ENCODE measurements around the gene TBL2. TPM values are rescaled to one million over a fixed set of nuclear protein-coding genes. Genes with fewer than 3 reads are reported as not detected.
A peak's percentile ranks its signal among the peaks of the same experiment; 100 is the strongest.
"Not testable (repeated sequence)": the region's sequence is repeated elsewhere in the genome, so short reads cannot be mapped to it uniquely, and the experiment has no call there.

TBL2 gene
- total RNA-seq, 1 experiment from 2014 or later: 62.8 TPM

GRCh38 chr7:73569042-73569608 lies 9.3 kb downstream of the TBL2 start:
- Histone ChIP-seq H3K79me2 (ENCODE audit: low read length) (no peaks in the 10 kb centered on the region), H3K36me3 (ENCODE audit: low read depth, low read length) (peaks cover 35% of the 10 kb centered on the region), H2AFZ (ENCODE audit: low read length) (no peak overlapping the region), H3F3A (ENCODE audit: low read length, unreplicated experiment) (no peaks in the 10 kb centered on the region), H4K20me1 (ENCODE audit: low read length) (no peaks in the 10 kb centered on the region), H3K9ac (ENCODE audit: low read length) (no peak overlapping the region), H3K4me1 (ENCODE audit: insufficient read depth, low read length) (no peaks in the 10 kb centered on the region), H3K4me2 (ENCODE audit: low read length) (no peak overlapping the region), H3K9me2 (replicated peaks; ENCODE audit: low read length) (no peaks in the 10 kb centered on the region), H3K27me3 (ENCODE audit: low read length) (no peaks in the 10 kb centered on the region), H3K9me3 (ENCODE audit: low read length) (no peaks in the 10 kb centered on the region), H3K4me3 (ENCODE audit: low read length) (no peak overlapping the region), H3K27ac (ENCODE audit: low read length) (no peak overlapping the region)
- intact Hi-C loops (cut with micrococcal nuclease): no loop called here
- ChIA-PET CTCF (no interaction called here), POLR2A (ENCODE audit: unreplicated experiment) (no interaction called here)
- BruUV-seq (replicated peaks): no TSS peak
- no peak for DNase-seq
- TF ChIP-seq CTCF (conservative IDR thresholded peaks at IDR 0.05; ENCODE audit: low read depth, low read length) (no peak), EZH2 (IDR thresholded peaks at IDR 0.05; ENCODE audit: low read length, unreplicated experiment) (no peak), EZH2phosphoT487 (IDR thresholded peaks at IDR 0.05; ENCODE audit: borderline replicate concordance, low read length) (no peak)
- no peak for ATAC-seq

- H3K9me3 ChIP-seq (ENCODE audit: low read length): no peaks in the 10 kb centered on the region
- ATAC-seq: peak; percentile 27
- no peak overlapping the region for H3K4me2 ChIP-seq (ENCODE audit: low read length)
- no peak overlapping the region for H3K9ac ChIP-seq (ENCODE audit: low read length)
- no peaks in the 10 kb centered on the region for H3K79me2 ChIP-seq (ENCODE audit: low read length)
- H2AFZ ChIP-seq (ENCODE audit: low read length): no peak overlapping the region
- no peaks in the 10 kb centered on the region for H3K9me2 ChIP-seq (replicated peaks; ENCODE audit: low read length)
- no peaks in the 10 kb centered on the region for H3F3A ChIP-seq (ENCODE audit: low read length, unreplicated experiment)
- peaks cover 24% of the 10 kb centered on the region; the same call in 1 of the 2 replicates for H3K36me3 ChIP-seq (ENCODE audit: low read depth, low read length)
- H3K27me3 ChIP-seq (ENCODE audit: low read length): no peaks in the 10 kb centered on the region
- POLR2A ChIA-PET (ENCODE audit: unreplicated experiment): no interaction called here
- H3K27ac ChIP-seq (ENCODE audit: low read length): no peak overlapping the region
- TF ChIP-seq EZH2phosphoT487 (IDR thresholded peaks at IDR 0.05; ENCODE audit: borderline replicate concordance, low read length) (no peak), EZH2 (IDR thresholded peaks at IDR 0.05; ENCODE audit: low read length, unreplicated experiment) (no peak), CTCF (conservative IDR thresholded peaks at IDR 0.05; ENCODE audit: low read depth, low read length) (no peak)
- no peaks in the 10 kb centered on the region for H4K20me1 ChIP-seq (ENCODE audit: low read length)
- TSS peak; percentile 2 for BruUV-seq (replicated peaks)
- CTCF ChIA-PET: no interaction called here
- H3K4me1 ChIP-seq (ENCODE audit: insufficient read depth, low read length): no peaks in the 10 kb centered on the region
- intact Hi-C loops (cut with micrococcal nuclease): no loop called here
- H3K4me3 ChIP-seq (ENCODE audit: low read length): no peak overlapping the region
- DNase-seq: peak; percentile 15
Measured at GRCh38 chr7:73567846-73568685, 10.3 kb downstream of the TBL2 start.

- no peaks in the 10 kb centered on the region for H3F3A ChIP-seq (ENCODE audit: low read length, unreplicated experiment)
- POLR2A ChIA-PET (ENCODE audit: unreplicated experiment): no interaction called here
- no peaks in the 10 kb centered on the region for H3K79me2 ChIP-seq (ENCODE audit: low read length)
- CTCF ChIA-PET: no interaction called here
- H3K4me3 ChIP-seq (ENCODE audit: low read length): no peak overlapping the region
- BruUV-seq (replicated peaks): no TSS peak
- H2AFZ ChIP-seq (ENCODE audit: low read length): no peak overlapping the region
- no peaks in the 10 kb centered on the region for H3K27me3 ChIP-seq (ENCODE audit: low read length)
- H3K9ac ChIP-seq (ENCODE audit: low read length): no peak overlapping the region
- H3K36me3 ChIP-seq (ENCODE audit: low read depth, low read length): peaks cover 16% of the 10 kb centered on the region; the same call in 1 of the 2 replicates
- H3K9me3 ChIP-seq (ENCODE audit: low read length): no peaks in the 10 kb centered on the region
- no peaks in the 10 kb centered on the region for H3K9me2 ChIP-seq (replicated peaks; ENCODE audit: low read length)
- H4K20me1 ChIP-seq (ENCODE audit: low read length): no peaks in the 10 kb centered on the region
- ATAC-seq (no peak), DNase-seq (no peak)
- intact Hi-C loops (cut with micrococcal nuclease): no loop called here
- no peak overlapping the region for H3K27ac ChIP-seq (ENCODE audit: low read length)
- TF ChIP-seq EZH2phosphoT487 (IDR thresholded peaks at IDR 0.05; ENCODE audit: borderline replicate concordance, low read length) (no peak), CTCF (conservative IDR thresholded peaks at IDR 0.05; ENCODE audit: low read depth, low read length) (no peak), EZH2 (IDR thresholded peaks at IDR 0.05; ENCODE audit: low read length, unreplicated experiment) (no peak)
- H3K4me1 ChIP-seq (ENCODE audit: insufficient read depth, low read length): no peaks in the 10 kb centered on the region
- H3K4me2 ChIP-seq (ENCODE audit: low read length): no peak overlapping the region
Measured at GRCh38 chr7:73567140-73567539, 11.2 kb downstream of the TBL2 start.

GRCh38 chr7:73566431-73566830 lies 11.9 kb downstream of the TBL2 start:
- H3K4me1 ChIP-seq (ENCODE audit: insufficient read depth, low read length); CTCF ChIA-PET; H3K79me2 ChIP-seq (ENCODE audit: low read length); BruUV-seq (replicated peaks); H4K20me1 ChIP-seq (ENCODE audit: low read length); H3K9me2 ChIP-seq (replicated peaks; ENCODE audit: low read length); H2AFZ ChIP-seq (ENCODE audit: low read length); H3K9ac ChIP-seq (ENCODE audit: low read length); DNase-seq; H3K27me3 ChIP-seq (ENCODE audit: low read length); H3K4me3 ChIP-seq (ENCODE audit: low read length); H3F3A ChIP-seq (ENCODE audit: low read length, unreplicated experiment); intact Hi-C loops (cut with micrococcal nuclease); H3K9me3 ChIP-seq (ENCODE audit: low read length); H3K27ac ChIP-seq (ENCODE audit: low read length): not testable (repeated sequence)
- POLR2A ChIA-PET (ENCODE audit: unreplicated experiment): interaction anchor here (1.0 kb wide), 1 partner anchor 12 kb away, joined by 8 read pairs; the partner anchor contains the start of gene TBL2
- ATAC-seq: peak; percentile 9; the same call in 1 of the 2 replicates
- Histone ChIP-seq H3K36me3 (ENCODE audit: low read depth, low read length) (peaks cover 14% of the 10 kb centered on the region; the same call in 1 of the 2 replicates), H3K4me2 (ENCODE audit: low read length) (peak overlapping the region; percentile 59; the same call in 1 of the 2 replicates)

All from PC-3 (cell line).